IPS-18a (cell line): Measurements from ENCODE around the gene PNPLA3.

Experiments
- H3K27ac ChIP-seq: one replicate; pipeline ENCODE4 v1.5.1; 2013; ENCODE audit warnings: low read length
- H3K27me3 ChIP-seq: one replicate; pipeline ENCODE4 v1.6.1; 2013; ENCODE audit warnings: mild to moderate bottlenecking, low read length; ENCODE audit not compliant: control insufficient read depth, insufficient read depth
- H3K36me3 ChIP-seq: one replicate; pipeline ENCODE4 v1.6.1; 2013; ENCODE audit warnings: low read depth, low read length; ENCODE audit not compliant: control insufficient read depth
- H3K4me1 ChIP-seq: one replicate; pipeline ENCODE4 v1.6.1; 2013; ENCODE audit warnings: low read depth, low read length; ENCODE audit not compliant: control insufficient read depth
- H3K4me3 ChIP-seq: one replicate; pipeline ENCODE4 v1.5.1; 2013; ENCODE audit warnings: low read length
- H3K9ac ChIP-seq: one replicate; pipeline ENCODE4 v1.6.1; 2013; ENCODE audit warnings: mild to moderate bottlenecking, low read length, moderate library complexity
- H3K9me3 ChIP-seq: one replicate; pipeline ENCODE4 v1.6.1; 2013; ENCODE audit warnings: low read depth, low read length; ENCODE audit not compliant: control insufficient read depth

PNPLA3 gene

DNA sequence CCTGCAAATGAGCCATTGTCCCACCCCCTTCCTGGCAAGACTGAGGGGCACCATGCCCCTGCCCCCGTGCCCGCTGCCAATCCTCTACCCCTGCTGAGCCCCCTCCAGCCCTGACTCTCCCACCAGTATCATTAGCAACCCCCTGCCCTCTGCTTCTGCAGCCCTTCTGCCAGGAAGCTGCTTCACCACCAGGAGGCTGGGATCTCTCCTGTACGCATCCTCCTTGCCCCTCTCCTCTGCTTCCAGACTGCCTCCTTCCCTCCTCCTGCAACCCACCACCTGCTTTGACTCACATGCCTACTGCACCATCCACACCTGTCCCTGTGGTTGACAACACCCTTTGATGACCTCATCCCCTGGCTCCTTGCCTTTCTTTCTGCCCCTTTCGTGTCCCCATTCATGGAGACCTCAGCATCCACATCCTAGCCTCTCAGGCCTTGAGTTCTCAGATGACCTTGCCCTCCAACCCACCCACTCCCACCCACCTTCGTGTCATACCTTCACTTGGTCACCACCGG is 13.4 kb upstream of the PNPLA3 start:
- Histone ChIP-seq H3K9me3 (no peaks in the 10 kb centered on the region), H3K4me1 (no peaks in the 10 kb centered on the region), H3K36me3 (no peaks in the 10 kb centered on the region), H3K4me3 (no peak overlapping the region), H3K27ac (no peak overlapping the region), H3K27me3 (no peaks in the 10 kb centered on the region), H3K9ac (no peak overlapping the region)

DNA sequence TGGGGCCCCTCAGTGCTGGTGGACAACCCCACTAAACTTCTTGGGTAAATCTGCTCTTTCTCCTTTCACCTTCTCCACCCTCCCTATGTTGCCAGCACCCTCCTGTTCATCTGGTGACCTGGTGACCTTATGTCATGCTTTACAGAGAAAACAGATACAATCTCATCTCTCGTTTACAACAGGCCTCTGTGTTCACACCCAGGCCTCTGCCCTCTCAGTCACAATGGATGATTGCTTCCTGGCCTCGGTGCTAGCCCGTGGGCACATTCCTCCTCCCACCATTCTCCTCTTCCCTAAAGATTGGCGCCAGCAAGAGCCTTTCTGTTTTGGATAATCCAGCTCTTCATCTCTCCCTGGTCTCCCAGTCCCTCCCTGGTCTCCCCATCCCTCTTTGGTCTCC is 12.3 kb upstream of the PNPLA3 start:
- Histone ChIP-seq H3K27me3 (no peaks in the 10 kb centered on the region), H3K4me1 (no peaks in the 10 kb centered on the region), H3K9ac (no peak overlapping the region), H3K36me3 (no peaks in the 10 kb centered on the region), H3K9me3 (no peaks in the 10 kb centered on the region), H3K27ac (no peak overlapping the region), H3K4me3 (no peak overlapping the region)

DNA sequence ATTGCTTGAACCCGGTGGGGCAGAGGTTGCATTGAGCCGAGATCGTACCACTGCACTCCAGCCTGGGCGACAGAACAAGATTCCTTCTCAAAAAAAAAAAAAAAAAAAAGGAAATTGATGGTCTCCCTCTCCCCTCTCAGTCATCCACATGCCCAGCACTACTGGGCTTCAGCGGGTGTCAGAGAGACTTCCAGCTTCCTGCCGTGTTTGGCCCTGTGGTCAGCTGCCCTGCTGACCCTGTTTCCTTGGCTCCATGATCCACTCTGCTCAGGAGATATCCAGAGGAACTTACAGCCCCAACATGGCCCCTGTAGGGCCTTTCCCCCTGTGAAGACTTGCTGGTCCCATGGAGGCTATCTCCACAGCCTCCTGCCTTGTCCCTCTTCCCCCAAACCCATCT is 6.1 kb upstream of the PNPLA3 start:
- H3K27me3 ChIP-seq = no peaks in the 10 kb centered on the region
- no peaks in the 10 kb centered on the region for H3K9me3 ChIP-seq
- H3K4me1 ChIP-seq = peaks cover 4% of the 10 kb centered on the region
- no peak overlapping the region for H3K4me3 ChIP-seq
- H3K36me3 ChIP-seq = no peaks in the 10 kb centered on the region
- H3K27ac ChIP-seq = no peak overlapping the region
- no peak overlapping the region for H3K9ac ChIP-seq

DNA sequence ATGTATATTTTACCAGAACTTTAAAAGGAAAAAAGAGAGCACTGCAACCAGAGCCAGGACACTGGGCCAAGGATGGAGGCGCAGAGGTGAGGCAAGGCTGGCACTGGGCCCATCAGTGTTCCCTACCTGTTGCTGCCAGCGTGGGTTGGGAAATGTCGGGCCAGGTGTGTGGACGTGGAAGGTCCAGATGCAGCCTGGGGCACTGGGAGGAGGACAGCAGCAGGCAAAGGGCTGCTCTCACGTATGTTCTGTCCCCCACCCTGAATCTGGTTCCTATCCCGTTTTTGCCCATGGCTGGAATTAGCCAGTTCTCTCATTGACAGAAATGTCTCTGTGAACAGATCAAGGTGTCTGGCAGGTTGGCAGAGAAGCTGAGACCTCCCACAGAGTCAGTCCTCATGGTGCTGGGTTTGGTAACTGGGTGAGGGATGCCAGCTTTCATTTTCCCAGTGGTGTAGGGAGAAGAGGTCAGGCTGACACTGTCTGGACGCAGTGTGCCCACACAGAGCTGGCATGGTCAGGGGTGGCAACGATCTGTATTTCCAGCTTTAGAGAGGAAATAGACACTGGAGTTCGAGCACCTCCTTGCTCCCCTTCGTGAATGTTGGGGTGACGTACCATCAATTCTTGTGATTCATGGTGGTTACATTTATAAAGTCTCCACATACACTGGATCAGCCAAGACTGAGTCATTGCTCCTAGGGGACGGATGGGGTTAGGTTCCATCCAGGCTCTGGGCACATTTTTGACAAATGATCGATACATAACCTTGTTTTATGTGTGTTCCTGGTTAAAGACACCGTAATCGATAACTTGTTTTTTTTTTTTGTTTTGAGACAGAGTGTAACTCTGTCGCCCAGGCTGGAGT is 4.3 kb upstream of the PNPLA3 start:
- Histone ChIP-seq H3K9ac (no peak overlapping the region), H3K36me3 (no peaks in the 10 kb centered on the region), H3K4me3 (no peak overlapping the region), H3K4me1 (peaks cover 11% of the 10 kb centered on the region), H3K27me3 (no peaks in the 10 kb centered on the region), H3K9me3 (no peaks in the 10 kb centered on the region), H3K27ac (no peak overlapping the region)

DNA sequence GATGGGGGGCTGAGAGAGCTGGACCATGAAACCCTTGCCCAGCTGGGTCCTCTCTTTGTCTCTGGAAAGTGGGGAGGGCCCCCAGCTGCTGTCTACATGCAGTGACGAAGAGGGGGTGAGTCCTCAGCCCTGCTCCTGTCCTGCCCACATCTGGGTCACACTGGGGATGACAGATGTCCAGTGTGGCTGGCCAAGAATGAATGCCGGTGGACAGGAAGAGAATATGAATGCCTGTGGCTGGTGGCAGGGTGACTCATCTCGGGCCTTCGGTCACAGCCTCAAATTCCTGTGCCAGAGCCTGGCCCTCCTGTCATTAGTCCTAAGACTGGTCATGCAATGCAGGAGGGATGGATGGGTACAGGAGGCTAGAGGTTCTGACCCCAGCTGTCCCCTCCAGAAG is 2.2 kb upstream of the PNPLA3 start:
- Histone ChIP-seq H3K27ac (no peak overlapping the region), H3K9ac (no peak overlapping the region), H3K9me3 (no peaks in the 10 kb centered on the region), H3K4me3 (no peak overlapping the region), H3K36me3 (no peaks in the 10 kb centered on the region), H3K4me1 (peaks cover 27% of the 10 kb centered on the region), H3K27me3 (no peaks in the 10 kb centered on the region)

DNA sequence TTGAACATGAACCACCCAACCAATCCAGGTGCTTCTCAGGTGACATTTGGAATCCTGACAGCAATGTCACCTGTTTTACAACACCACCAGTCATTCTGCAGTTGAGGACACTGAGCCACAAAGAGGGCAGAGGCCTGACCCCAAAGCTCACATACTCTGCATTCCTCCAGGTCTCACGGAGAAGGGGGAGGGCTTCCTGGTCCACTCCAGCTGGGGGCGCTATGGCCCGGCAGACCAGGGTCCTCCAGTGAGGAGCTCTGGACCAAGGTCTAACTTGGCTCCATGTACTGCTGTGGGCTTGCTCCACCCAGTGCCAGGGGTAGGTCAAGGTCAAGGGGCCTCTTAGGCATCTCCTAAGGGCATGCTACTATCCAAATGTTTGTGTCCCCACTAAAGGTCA is 1.5 kb upstream of the PNPLA3 start:
- Histone ChIP-seq H3K4me3 (no peak overlapping the region), H3K27ac (no peak overlapping the region), H3K36me3 (peaks cover 5% of the 10 kb centered on the region), H3K4me1 (peaks cover 27% of the 10 kb centered on the region), H3K9ac (no peak overlapping the region), H3K9me3 (no peaks in the 10 kb centered on the region), H3K27me3 (no peaks in the 10 kb centered on the region)

DNA sequence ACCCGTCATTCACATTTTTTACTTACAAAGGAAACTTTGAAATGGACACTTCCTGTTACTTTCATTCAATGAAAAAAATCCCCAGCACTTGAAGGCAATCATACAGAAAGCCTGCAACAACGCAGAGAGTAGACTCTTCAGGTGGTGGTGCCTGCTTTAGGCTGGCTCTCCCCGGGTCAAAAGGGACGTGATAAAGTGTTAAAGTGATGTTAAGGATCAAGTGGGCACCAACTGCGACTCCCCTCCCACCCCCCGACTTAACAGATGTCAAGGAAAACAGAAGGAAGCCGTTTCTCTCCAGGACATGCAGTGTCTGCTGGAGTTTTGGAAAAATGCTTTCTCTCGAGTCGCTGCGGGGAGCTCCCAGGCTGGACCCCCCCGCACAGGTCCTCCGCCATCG is 414 bp upstream of the PNPLA3 start:
- H3K9ac ChIP-seq = peak overlapping the region; percentile 30
- peaks cover 27% of the 10 kb centered on the region for H3K4me1 ChIP-seq
- H3K27me3 ChIP-seq = no peaks in the 10 kb centered on the region
- H3K27ac ChIP-seq = peak overlapping the region; percentile 49
- peak overlapping the region; percentile 64 for H3K4me3 ChIP-seq
- H3K36me3 ChIP-seq = peaks cover 12% of the 10 kb centered on the region
- no peaks in the 10 kb centered on the region for H3K9me3 ChIP-seq

DNA sequence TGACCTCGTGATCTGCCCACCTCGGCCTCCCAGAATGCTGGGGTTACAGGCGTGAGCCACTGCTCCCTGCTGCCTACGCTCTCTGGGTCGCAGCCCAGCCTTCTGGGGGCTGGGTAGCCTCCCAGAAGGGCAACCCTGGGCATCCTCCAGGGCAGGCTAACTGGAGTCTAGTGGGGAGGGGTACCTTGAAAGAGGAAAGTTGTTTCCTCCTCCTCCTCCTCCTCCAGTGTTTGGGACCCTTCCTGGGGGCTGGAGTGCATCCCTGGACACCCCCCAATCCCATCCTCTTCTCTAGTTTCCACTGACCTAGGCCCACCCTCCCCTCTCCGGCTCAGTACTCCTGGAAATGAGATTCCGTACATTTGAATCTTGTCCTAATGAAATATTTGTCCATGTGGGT is 1.3 kb downstream of the PNPLA3 start:
- Histone ChIP-seq H3K27me3 (no peaks in the 10 kb centered on the region), H3K27ac (no peak overlapping the region), H3K9me3 (no peaks in the 10 kb centered on the region), H3K4me3 (peak overlapping the region; percentile 62), H3K36me3 (peaks cover 22% of the 10 kb centered on the region), H3K4me1 (peaks cover 27% of the 10 kb centered on the region), H3K9ac (peak overlapping the region; percentile 84)

DNA sequence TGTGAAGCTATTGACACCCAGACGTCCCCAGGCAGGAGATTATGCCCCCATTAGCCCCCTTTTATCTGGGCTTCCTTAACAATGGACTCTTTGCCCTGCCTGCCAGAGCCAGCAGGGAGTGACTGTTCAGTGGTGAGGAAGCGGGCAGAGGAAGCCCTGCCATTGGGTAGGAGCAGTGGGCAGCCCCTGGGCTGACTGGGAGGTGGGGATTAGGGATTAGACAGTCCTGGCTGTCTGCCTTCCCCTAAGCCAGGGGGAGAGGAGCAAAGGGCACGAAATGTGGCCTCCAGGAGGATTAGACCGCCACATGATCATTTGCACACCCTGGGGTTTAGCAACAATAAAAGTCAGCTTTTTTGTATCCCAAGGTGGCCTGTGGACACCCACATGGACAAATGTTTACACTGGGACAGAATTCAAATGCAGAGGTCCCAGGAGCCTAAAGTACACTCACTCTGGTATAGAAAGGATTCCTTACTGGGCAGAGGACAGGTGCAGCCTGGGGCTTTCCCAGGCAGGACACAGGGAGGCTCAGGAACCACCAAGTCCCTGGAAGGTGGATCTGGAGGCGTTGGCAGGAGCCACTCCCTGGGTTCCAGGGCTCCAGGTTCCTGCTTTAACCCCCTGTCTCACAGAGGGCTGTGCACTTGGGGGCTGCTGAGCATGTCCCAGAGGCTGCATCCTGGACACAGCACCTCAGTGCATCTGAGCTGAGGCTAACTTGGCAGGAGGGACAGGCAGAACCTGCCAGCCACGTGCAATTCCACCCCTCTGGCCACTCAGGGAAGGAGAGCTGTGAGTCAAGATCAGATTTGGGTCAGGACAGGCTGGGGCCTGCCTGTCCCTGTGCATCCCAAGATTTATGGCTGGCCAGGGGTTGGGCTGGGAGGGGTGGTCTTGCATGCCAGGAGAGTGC is 2.1 kb downstream of the PNPLA3 start:
- H3K27ac ChIP-seq = peak overlapping the region; percentile 42
- peak overlapping the region; percentile 62 for H3K4me3 ChIP-seq
- H3K4me1 ChIP-seq = peaks cover 27% of the 10 kb centered on the region
- H3K27me3 ChIP-seq = no peaks in the 10 kb centered on the region
- peaks cover 30% of the 10 kb centered on the region for H3K36me3 ChIP-seq
- peak overlapping the region; percentile 84 for H3K9ac ChIP-seq
- no peaks in the 10 kb centered on the region for H3K9me3 ChIP-seq

DNA sequence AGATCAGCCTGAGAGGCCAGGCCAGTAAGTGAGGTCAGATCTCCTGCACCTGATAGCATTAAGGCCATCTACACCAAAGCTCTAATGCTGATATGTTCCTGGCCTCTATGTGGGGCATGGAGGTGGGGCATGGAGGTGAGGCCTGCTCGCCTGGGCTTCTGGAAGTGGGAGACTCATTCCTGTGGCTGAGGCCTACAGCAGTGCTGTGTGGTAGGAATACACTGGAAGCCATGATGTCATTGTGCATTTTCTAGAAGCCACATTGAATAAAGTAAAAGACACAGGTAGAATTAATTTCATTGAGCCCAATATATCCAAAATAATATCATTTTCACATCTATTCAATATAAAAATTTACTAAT is 2.7 kb downstream of the PNPLA3 start:
- H3K4me3 ChIP-seq = peak overlapping the region; percentile 62
- H3K36me3 ChIP-seq = peaks cover 33% of the 10 kb centered on the region
- no peak overlapping the region for H3K9ac ChIP-seq
- H3K9me3 ChIP-seq = no peaks in the 10 kb centered on the region
- no peak overlapping the region for H3K27ac ChIP-seq
- no peaks in the 10 kb centered on the region for H3K27me3 ChIP-seq
- H3K4me1 ChIP-seq = peaks cover 27% of the 10 kb centered on the region

DNA sequence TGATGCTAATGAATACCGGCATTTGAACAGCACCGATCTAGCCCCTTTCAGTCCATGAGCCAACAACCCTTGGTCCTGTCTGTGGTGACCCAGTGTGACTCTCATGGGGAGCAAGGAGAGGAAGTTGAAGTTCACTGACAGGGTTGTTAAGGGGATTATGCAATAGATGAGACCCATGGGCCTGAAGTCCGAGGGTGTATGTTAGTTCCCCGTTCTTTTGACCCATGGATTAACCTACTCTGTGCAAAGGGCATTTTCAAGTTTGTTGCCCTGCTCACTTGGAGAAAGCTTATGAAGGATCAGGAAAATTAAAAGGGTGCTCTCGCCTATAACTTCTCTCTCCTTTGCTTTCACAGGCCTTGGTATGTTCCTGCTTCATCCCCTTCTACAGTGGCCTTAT is 4.9 kb downstream of the PNPLA3 start:
- Histone ChIP-seq H3K27ac (no peak overlapping the region), H3K4me3 (no peak overlapping the region), H3K9me3 (no peaks in the 10 kb centered on the region), H3K9ac (no peak overlapping the region), H3K4me1 (peaks cover 16% of the 10 kb centered on the region), H3K27me3 (no peaks in the 10 kb centered on the region), H3K36me3 (peaks cover 53% of the 10 kb centered on the region)
